ENCODE results near the gene CCDC6. TPM values are rescaled to one million over a fixed set of nuclear protein-coding genes. Genes with fewer than 3 reads are reported as not detected.

CCDC6 gene
- polyA plus RNA-seq, 1 donor from 2014 or later, result 20.1 TPM

- Histone ChIP-seq H3K4me2 (ENCODE audit: low read length) (no peak overlapping the region), H3K9me3 (ENCODE audit: low read length) (no peaks in the 10 kb centered on the region), H4K20me1 (ENCODE audit: insufficient read depth) (no peaks in the 10 kb centered on the region), H3K27me3 (ENCODE audit: insufficient read depth, low read depth, low read length) (no peaks in the 10 kb centered on the region), H3F3A (ENCODE audit: insufficient read depth, low read length, poor library complexity, severe bottlenecking) (no peaks in the 10 kb centered on the region), H3K79me2 (replicated peaks; ENCODE audit: insufficient read depth, low read length) (no peaks in the 10 kb centered on the region), H3K27ac (ENCODE audit: low read length) (no peak overlapping the region), H3K9me2 (ENCODE audit: insufficient read depth, low read length) (no peaks in the 10 kb centered on the region), H2AFZ (ENCODE audit: low read depth, low read length) (no peak overlapping the region), H3K36me3 (ENCODE audit: insufficient read depth, low read length) (no peaks in the 10 kb centered on the region), H3K9ac (ENCODE audit: low read length) (no peak overlapping the region), H3K4me3 (ENCODE audit: low read length) (no peak overlapping the region)
- TF ChIP-seq EP300 (conservative IDR thresholded peaks at IDR 0.05; ENCODE audit: poor library complexity, severe bottlenecking) (no peak), MXI1 (conservative IDR thresholded peaks at IDR 0.05; ENCODE audit: poor library complexity, severe bottlenecking) (no peak), POLR2AphosphoS5 (IDR thresholded peaks at IDR 0.05) (no peak), TAF1 (IDR thresholded peaks at IDR 0.05; ENCODE audit: low read depth) (no peak), CTCF (IDR thresholded peaks at IDR 0.05; ENCODE audit: poor library complexity, severe bottlenecking) (no peak), RAD21 (conservative IDR thresholded peaks at IDR 0.05) (no peak), EZH2 (IDR thresholded peaks at IDR 0.05; ENCODE audit: borderline replicate concordance, insufficient read depth, low read length, poor library complexity, severe bottlenecking) (no peak)
- TF ChIP-seq, protein P1, sequence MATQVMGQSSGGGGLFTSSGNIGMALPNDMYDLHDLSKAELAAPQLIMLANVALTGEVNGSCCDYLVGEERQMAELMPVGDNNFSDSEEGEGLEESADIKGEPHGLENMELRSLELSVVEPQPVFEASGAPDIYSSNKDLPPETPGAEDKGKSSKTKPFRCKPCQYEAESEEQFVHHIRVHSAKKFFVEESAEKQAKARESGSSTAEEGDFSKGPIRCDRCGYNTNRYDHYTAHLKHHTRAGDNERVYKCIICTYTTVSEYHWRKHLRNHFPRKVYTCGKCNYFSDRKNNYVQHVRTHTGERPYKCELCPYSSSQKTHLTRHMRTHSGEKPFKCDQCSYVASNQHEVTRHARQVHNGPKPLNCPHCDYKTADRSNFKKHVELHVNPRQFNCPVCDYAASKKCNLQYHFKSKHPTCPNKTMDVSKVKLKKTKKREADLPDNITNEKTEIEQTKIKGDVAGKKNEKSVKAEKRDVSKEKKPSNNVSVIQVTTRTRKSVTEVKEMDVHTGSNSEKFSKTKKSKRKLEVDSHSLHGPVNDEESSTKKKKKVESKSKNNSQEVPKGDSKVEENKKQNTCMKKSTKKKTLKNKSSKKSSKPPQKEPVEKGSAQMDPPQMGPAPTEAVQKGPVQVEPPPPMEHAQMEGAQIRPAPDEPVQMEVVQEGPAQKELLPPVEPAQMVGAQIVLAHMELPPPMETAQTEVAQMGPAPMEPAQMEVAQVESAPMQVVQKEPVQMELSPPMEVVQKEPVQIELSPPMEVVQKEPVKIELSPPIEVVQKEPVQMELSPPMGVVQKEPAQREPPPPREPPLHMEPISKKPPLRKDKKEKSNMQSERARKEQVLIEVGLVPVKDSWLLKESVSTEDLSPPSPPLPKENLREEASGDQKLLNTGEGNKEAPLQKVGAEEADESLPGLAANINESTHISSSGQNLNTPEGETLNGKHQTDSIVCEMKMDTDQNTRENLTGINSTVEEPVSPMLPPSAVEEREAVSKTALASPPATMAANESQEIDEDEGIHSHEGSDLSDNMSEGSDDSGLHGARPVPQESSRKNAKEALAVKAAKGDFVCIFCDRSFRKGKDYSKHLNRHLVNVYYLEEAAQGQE (IDR thresholded peaks at IDR 0.05; ENCODE audit: borderline replicate concordance), result no peak
These were observed 80.4 kb downstream of the CCDC6 start for GRCh38 chr10:59825932-59826331.

GRCh38 chr10:59823751-59824150 is 82.6 kb downstream of the CCDC6 start:
- H3K9me3 ChIP-seq (ENCODE audit: low read length), result no peaks in the 10 kb centered on the region
- H3K79me2 ChIP-seq (replicated peaks; ENCODE audit: insufficient read depth, low read length), result peaks cover 5% of the 10 kb centered on the region
- H2AFZ ChIP-seq (ENCODE audit: low read depth, low read length), result no peak overlapping the region
- TF ChIP-seq MXI1 (conservative IDR thresholded peaks at IDR 0.05; ENCODE audit: poor library complexity, severe bottlenecking), result no peak
- TF ChIP-seq RAD21 (conservative IDR thresholded peaks at IDR 0.05), result no peak
- no peak for TF ChIP-seq SMC3 (conservative IDR thresholded peaks at IDR 0.05; ENCODE audit: poor library complexity)
- no peak for TF ChIP-seq CTCF (IDR thresholded peaks at IDR 0.05; ENCODE audit: poor library complexity, severe bottlenecking)
- TF ChIP-seq TAF1 (IDR thresholded peaks at IDR 0.05; ENCODE audit: low read depth), result no peak
- TF ChIP-seq POLR2AphosphoS5 (IDR thresholded peaks at IDR 0.05), result no peak
- no peak for TF ChIP-seq EZH2 (IDR thresholded peaks at IDR 0.05; ENCODE audit: borderline replicate concordance, insufficient read depth, low read length, poor library complexity, severe bottlenecking)
- TF ChIP-seq, protein P1 (IDR thresholded peaks at IDR 0.05; ENCODE audit: borderline replicate concordance), result no peak
- no peak for TF ChIP-seq EP300 (conservative IDR thresholded peaks at IDR 0.05; ENCODE audit: poor library complexity, severe bottlenecking)
- H3K36me3 ChIP-seq (ENCODE audit: insufficient read depth, low read length), result no peaks in the 10 kb centered on the region
- H3K4me2 ChIP-seq (ENCODE audit: low read length), result no peak overlapping the region
- H3K27me3 ChIP-seq (ENCODE audit: insufficient read depth, low read depth, low read length), result no peaks in the 10 kb centered on the region
- no peaks in the 10 kb centered on the region for H3K9me2 ChIP-seq (ENCODE audit: insufficient read depth, low read length)
- no peaks in the 10 kb centered on the region for H3F3A ChIP-seq (ENCODE audit: insufficient read depth, low read length, poor library complexity, severe bottlenecking)
- no peak overlapping the region for H3K9ac ChIP-seq (ENCODE audit: low read length)
- H3K27ac ChIP-seq (ENCODE audit: low read length), result no peak overlapping the region
- no peaks in the 10 kb centered on the region for H4K20me1 ChIP-seq (ENCODE audit: insufficient read depth)
- no peak overlapping the region for H3K4me3 ChIP-seq (ENCODE audit: low read length)

All from neural cell (in vitro differentiated cells).